Suprapubic skin (tissue), 3 donors: ENCODE results near the gene TLNRD1.

Source experiments
- POLR2A ChIP-seq, 2 donors: fragments of 450-650 bp; IDR thresholded peaks; one replicate each; pipeline ENCODE4 v1.6.1; 2017; ENCODE audit warnings: antibody characterized with exemption in 2 of 2, mild to moderate bottlenecking in 2 of 2, moderate library complexity in 2 of 2
- TF ChIP-seq, protein P1 (sequence below), 2 donors: fragments of 200-600 bp in 1 of 2; fragments of 450-650 bp in 1 of 2; sonication (generic) in 1 of 2; IDR thresholded peaks; one replicate each; pipeline ENCODE4 v1.5.1; 2016 to 2019; ENCODE audit warnings: antibody characterized with exemption in 2 of 2, mild to moderate bottlenecking in 1 of 2, moderate library complexity in 1 of 2

DNA sequence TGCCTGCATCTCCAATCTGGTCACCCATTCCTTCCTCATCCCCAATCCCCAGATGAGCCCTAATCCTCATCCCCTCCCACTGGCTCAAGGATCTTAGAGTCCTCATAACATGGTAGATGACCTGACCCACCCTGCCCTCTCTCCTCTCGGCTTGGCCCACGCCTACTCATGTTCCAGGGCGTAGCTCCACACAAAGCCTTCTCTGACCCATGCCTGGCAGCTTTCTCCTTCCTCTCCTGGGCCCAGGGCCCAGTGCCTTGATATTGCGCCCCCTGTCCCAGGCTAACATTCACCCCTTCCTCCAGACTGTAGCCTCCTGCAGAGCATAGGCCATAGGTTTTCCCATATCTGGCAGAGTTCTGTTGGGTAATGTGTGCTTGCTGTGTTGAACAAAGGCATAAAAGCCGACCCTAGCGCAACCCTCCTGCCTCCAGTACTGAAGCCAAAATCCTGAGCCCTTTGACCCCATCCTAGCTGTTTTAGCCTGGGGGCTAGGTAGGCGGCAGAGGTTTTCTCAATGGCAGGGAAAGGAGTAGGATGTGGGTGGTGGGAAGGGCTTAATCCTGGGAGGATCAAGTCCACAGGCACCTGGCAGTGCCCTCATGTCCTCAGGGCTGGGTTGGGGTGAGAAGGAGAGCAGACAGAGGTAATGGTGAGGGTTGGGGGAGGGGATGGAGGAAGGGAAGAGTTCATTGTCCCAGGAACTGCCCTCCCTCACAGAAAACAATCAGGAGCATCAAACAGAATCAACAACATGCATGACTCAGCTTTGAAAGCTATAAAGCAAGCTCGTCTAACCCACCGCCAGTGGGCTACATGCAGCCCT, 46.6 kb upstream of the TLNRD1 start:
- TF ChIP-seq, protein P1, sequence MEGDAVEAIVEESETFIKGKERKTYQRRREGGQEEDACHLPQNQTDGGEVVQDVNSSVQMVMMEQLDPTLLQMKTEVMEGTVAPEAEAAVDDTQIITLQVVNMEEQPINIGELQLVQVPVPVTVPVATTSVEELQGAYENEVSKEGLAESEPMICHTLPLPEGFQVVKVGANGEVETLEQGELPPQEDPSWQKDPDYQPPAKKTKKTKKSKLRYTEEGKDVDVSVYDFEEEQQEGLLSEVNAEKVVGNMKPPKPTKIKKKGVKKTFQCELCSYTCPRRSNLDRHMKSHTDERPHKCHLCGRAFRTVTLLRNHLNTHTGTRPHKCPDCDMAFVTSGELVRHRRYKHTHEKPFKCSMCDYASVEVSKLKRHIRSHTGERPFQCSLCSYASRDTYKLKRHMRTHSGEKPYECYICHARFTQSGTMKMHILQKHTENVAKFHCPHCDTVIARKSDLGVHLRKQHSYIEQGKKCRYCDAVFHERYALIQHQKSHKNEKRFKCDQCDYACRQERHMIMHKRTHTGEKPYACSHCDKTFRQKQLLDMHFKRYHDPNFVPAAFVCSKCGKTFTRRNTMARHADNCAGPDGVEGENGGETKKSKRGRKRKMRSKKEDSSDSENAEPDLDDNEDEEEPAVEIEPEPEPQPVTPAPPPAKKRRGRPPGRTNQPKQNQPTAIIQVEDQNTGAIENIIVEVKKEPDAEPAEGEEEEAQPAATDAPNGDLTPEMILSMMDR (IDR thresholded peaks at IDR 0.05): no peak
- no peak for TF ChIP-seq POLR2A (IDR thresholded peaks at IDR 0.05)
